ENCODE data around the gene ACTL6B. TPM values are rescaled to one million over a fixed set of nuclear protein-coding genes. Genes with fewer than 3 reads are reported as not detected.
A peak's percentile ranks its signal among the peaks of the same experiment; 100 is the strongest.

Gene ACTL6B
- total and polyA plus RNA-seq, 10 donors: not detected

DNA sequence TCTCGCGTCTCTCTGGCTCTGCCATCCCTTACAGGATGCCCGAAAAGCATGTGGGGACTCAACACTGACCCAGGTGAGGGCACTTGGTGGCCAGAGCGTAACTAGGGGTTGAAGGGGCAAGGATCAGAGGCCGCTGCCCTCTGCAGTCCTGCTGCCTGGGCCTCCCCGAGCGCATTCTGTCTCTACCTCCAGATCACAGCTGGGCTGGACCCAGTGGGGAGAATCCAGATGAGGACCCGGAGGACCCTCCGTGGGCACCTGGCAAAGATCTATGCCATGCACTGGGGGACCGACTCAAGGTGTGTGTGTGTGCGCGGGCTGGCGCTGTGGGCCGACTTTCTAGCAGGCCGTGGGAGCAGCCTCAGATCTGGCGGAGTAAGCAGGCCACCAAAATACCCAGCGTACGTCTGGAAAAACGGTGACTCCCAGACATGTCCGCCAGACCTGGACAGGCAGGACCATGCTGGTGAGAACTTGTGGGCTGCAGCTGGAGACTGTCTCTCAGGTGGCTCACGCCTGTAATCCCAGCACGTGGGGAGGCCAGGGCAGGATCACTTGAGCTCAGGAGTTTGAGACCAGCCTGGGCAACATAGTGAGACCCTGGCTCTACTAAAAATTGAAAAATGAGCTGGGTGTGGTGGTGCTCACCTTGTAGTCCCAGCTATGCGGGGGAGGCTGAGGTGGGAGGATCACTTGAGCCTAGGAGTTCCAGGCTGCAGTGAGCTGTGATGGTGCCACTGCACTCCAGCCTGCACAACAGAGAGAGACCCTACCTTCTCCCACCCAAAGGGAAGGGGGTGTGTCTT is 20.5 kb upstream of the ACTL6B start:
- H3K4me1 ChIP-seq: peaks cover 7 to 73% (median 50%) of the 10 kb centered on the region in 6 donors
- H3K27me3 ChIP-seq (replicated peaks in 1 of 7): no peaks in the 10 kb centered on the region
- H3K9me3 ChIP-seq: no peaks in the 10 kb centered on the region
- H3K27ac ChIP-seq: peak overlapping the region; percentile 97 to 100 (median 99)
- H3K4me3 ChIP-seq: peak overlapping the region in 7 of 8 donors; percentile 86 to 98 (median 92)
- 84 to 91% (median 86%) methylated on average over 21 to 23 of the region's 23 CpGs for WGBS, 5 donors
- TF ChIP-seq POLR2AphosphoS5 (IDR thresholded peaks at IDR 0.05) (peak in 1 of 3 donors; percentile 63), POLR2A (IDR thresholded peaks at IDR 0.05) (no peak)
- H3K36me3 ChIP-seq: peaks cover 0 to 57% (median 53%) of the 10 kb centered on the region in 6 donors
- intact Hi-C loops (cut with DNase I; ENCODE audit: low total_unique reads): loop anchor here (10.0 kb wide), 1 partner anchor 62 kb away; the partner anchor contains the start of gene MOSPD3
- peak; percentile 85 for DNase-seq

DNA sequence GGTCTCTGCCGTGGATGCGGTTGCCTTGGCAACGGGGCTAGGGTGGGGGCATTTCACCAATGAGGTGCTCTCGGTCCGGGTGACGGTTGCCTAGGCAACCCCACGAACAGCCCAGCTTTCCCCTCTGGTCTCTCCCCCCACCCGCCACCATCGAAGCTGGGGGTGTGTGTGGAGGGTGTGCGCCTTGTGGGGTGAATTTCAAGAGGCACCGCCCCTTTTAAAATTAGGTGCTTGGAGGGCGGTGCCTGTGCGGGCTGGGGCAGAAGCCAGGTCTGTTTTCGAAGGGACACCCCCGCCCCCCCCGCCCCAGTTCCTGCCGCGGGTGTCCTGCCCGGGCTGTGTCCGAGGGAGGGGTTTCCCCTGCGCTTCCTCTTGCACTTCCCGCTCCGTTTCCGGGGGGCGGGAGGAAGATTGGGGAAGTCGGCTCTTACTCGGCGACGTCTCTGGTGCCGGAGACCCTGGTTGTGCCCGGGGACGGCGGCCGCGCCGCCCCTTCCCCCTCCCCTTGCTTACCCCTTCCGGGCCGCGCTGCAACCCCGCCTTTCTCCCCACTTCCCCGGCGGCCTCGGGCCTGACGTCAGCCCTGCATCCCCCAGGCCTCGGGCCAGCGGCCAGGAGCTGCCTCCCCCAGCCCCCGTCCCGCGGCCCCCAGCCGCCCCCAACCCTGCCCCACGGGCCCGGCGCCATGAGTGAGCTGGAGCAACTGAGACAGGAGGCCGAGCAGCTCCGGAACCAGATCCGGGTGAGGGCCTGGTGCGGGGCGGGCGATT is 19.5 kb upstream of the ACTL6B start:
- intact Hi-C loops (cut with DNase I; ENCODE audit: low total_unique reads): loop anchor here (10.0 kb wide), 1 partner anchor 61 kb away; the partner anchor contains the start of gene MOSPD3
- peak overlapping the region; percentile 97 to 100 (median 99) for H3K27ac ChIP-seq
- 0 to 5% (median 4%) methylated on average over 10 to 58 of the region's 59 CpGs for WGBS, 5 donors
- no peaks in the 10 kb centered on the region for H3K9me3 ChIP-seq
- TF ChIP-seq, protein P1, sequence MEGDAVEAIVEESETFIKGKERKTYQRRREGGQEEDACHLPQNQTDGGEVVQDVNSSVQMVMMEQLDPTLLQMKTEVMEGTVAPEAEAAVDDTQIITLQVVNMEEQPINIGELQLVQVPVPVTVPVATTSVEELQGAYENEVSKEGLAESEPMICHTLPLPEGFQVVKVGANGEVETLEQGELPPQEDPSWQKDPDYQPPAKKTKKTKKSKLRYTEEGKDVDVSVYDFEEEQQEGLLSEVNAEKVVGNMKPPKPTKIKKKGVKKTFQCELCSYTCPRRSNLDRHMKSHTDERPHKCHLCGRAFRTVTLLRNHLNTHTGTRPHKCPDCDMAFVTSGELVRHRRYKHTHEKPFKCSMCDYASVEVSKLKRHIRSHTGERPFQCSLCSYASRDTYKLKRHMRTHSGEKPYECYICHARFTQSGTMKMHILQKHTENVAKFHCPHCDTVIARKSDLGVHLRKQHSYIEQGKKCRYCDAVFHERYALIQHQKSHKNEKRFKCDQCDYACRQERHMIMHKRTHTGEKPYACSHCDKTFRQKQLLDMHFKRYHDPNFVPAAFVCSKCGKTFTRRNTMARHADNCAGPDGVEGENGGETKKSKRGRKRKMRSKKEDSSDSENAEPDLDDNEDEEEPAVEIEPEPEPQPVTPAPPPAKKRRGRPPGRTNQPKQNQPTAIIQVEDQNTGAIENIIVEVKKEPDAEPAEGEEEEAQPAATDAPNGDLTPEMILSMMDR (IDR thresholded peaks at IDR 0.05 in 8 of 11, conservative IDR thresholded peaks at IDR 0.05 in 3 of 11): peak in 1 of 11 experiments; percentile 11
- TF ChIP-seq POLR2A (IDR thresholded peaks at IDR 0.05) (no peak), POLR2AphosphoS5 (IDR thresholded peaks at IDR 0.05) (peak; percentile 88 to 94 (median 91))
- H3K4me1 ChIP-seq: peaks cover 7 to 65% (median 47%) of the 10 kb centered on the region in 6 donors
- peaks cover 0 to 48% (median 44%) of the 10 kb centered on the region in 6 donors for H3K36me3 ChIP-seq
- no peaks in the 10 kb centered on the region for H3K27me3 ChIP-seq (replicated peaks in 1 of 7)
- DNase-seq: peak; percentile 99
- peak overlapping the region; percentile 86 to 98 (median 92) for H3K4me3 ChIP-seq

DNA sequence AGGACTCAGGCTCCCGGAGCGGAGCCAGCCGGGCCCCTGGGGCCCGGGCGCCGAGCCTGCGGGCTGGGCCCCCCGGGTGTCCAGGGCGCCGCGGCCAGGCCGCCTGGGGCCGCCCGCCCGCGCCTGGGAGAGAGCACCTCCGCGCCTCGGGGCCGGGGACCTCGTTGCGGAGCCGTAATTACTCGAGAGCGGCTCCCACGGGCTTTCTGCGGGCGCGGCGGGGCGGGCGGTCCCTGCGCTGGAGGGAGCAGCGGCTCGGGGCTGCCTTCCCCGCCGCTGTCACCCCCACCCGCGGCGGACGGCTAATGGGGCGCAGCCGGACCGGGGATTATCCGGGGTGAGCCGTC is 18.8 kb upstream of the ACTL6B start:
- Histone ChIP-seq H3K4me1 (peaks cover 7 to 58% (median 44%) of the 10 kb centered on the region in 6 donors), H3K4me3 (peak overlapping the region; percentile 86 to 98 (median 92)), H3K9me3 (no peaks in the 10 kb centered on the region), H3K36me3 (peaks cover 0 to 41% (median 37%) of the 10 kb centered on the region in 6 donors), H3K27me3 (replicated peaks in 1 of 7) (no peaks in the 10 kb centered on the region), H3K27ac (peak overlapping the region; percentile 97 to 100 (median 99))
- 0% methylated on average over 15 to 46 of the region's 46 CpGs for WGBS, 5 donors
- TF ChIP-seq POLR2A (IDR thresholded peaks at IDR 0.05) (no peak), POLR2AphosphoS5 (IDR thresholded peaks at IDR 0.05) (no peak)
- TF ChIP-seq, protein P1 (IDR thresholded peaks at IDR 0.05 in 8 of 11, conservative IDR thresholded peaks at IDR 0.05 in 3 of 11): no peak
- intact Hi-C loops (cut with DNase I; ENCODE audit: low total_unique reads): loop anchor here (10.0 kb wide), 1 partner anchor 60 kb away; the partner anchor contains the start of gene MOSPD3
- DNase-seq: peak; percentile 89

DNA sequence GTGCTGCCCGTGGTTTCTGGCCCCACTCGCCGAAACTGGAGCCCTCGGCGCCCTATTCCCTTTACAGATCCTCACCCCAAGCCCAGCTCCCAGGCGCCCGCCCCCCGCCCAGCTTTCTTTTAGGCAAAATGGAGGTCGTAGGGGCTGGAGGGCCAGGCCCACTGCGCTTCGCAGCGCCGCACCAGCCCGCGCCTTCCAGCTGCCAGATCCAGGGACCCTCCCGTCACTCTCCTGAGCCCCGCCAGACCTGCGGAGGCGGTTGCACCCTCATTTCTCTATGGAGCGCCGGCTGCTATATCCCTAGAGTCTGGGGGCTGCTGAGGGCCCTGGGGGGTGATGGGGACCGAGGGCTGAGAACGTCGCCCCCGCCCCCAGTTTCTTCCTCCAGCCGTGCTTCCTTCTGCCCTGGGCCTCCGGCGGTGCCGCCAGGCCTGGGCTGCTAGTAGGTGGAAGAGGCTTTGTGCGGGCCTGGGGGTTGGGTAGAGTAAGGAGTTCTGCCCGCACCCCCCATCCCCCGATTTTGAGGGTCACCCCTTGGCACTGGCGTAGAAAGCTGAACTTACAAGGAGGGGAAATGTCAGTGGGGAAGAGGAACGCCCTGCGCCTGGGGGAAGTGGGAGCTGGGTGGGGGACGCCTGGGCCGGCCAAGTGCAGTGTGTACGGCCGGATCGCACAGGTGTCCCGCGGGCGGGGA is 18.3 kb upstream of the ACTL6B start:
- intact Hi-C loops (cut with DNase I; ENCODE audit: low total_unique reads): loop anchor here (10.0 kb wide), 1 partner anchor 60 kb away; the partner anchor contains the start of gene MOSPD3
- peak; percentile 92 for DNase-seq
- Histone ChIP-seq H3K4me3 (peak overlapping the region; percentile 86 to 98 (median 92)), H3K36me3 (peaks cover 0 to 36% (median 33%) of the 10 kb centered on the region in 6 donors), H3K27ac (peak overlapping the region; percentile 97 to 100 (median 99)), H3K9me3 (no peaks in the 10 kb centered on the region), H3K27me3 (replicated peaks in 1 of 7) (no peaks in the 10 kb centered on the region), H3K4me1 (peaks cover 7 to 53% (median 40%) of the 10 kb centered on the region in 6 donors)
- TF ChIP-seq POLR2AphosphoS5 (IDR thresholded peaks at IDR 0.05) (peak in 2 of 3 donors; percentile 15 to 45), POLR2A (IDR thresholded peaks at IDR 0.05) (no peak)
- 0 to 1% (median 0%) methylated on average over 36 to 43 of the region's 43 CpGs for WGBS, 5 donors
